GM12891 (cell line): ENCODE results near the gene SCYL2.

Experiments
- POLR2A ChIP-seq: IDR thresholded peaks from 2 replicates; pipeline ENCODE4 v1.6.1; 2011; ENCODE audit warnings: low read depth, low read length, control low read depth
- POLR2AphosphoS5 ChIP-seq: IDR thresholded peaks from 2 replicates; pipeline ENCODE4 v1.6.1; 2011; ENCODE audit warnings: low read depth, low read length, control low read depth

DNA sequence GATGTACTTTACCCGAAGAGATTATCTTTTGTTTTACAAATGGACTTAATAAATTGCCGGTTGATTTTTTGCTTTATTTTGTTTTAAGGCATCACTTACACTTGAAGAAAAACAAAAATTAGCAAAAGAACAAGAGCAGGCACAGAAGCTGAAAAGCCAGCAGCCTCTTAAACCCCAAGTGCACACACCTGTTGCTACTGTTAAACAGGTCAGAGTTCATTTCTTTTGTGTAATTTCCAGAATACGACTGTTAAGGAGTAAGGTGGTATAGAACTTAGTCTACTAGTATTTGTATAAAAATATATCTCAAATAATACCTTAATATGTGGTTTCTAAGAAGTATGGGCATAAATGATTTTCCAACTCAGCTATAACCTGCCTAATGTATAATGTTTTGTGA, 70.3 kb downstream of the SCYL2 start:
- TF ChIP-seq POLR2AphosphoS5 (no peak), POLR2A (no peak)
